H9 (cell line): ENCODE measurements around the gene ABCA12. TPM values are rescaled to one million over a fixed set of nuclear protein-coding genes. Genes with fewer than 3 reads are reported as not detected.

Source experiments
- DNase-seq: peaks from one replicate; pipeline ENCODE4 v3.0.0-alpha.2; 2017
- H2AFZ ChIP-seq: one replicate; pipeline ENCODE4 v1.6.1; 2013; ENCODE audit warnings: mild to moderate bottlenecking, low read length, control low read depth, moderate library complexity
- H2AK5ac ChIP-seq: 2 replicates; pipeline ENCODE4 v1.6.1; 2013; ENCODE audit warnings: low read length, control low read depth, mixed read lengths; ENCODE audit not compliant: insufficient read length
- H2BK120ac ChIP-seq: one replicate; pipeline ENCODE4 v1.6.1; 2013; ENCODE audit warnings: low read depth, mild to moderate bottlenecking, low read length, control low read depth, inconsistent platforms; ENCODE audit not compliant: poor library complexity, severe bottlenecking
- H2BK12ac ChIP-seq: 2 replicates; pipeline ENCODE4 v1.6.1; 2013; ENCODE audit warnings: low read length, control low read depth, mixed read lengths, low read depth; ENCODE audit not compliant: insufficient read length
- H2BK15ac ChIP-seq: 2 replicates; pipeline ENCODE4 v1.6.1; 2013; ENCODE audit warnings: low read depth, low read length, control low read depth
- H2BK20ac ChIP-seq: one replicate; pipeline ENCODE4 v1.6.1; 2013; ENCODE audit warnings: low read depth, mild to moderate bottlenecking, low read length, control low read depth, inconsistent platforms; ENCODE audit not compliant: poor library complexity, severe bottlenecking
- H2BK5ac ChIP-seq: 2 replicates; pipeline ENCODE4 v1.6.1; 2013; ENCODE audit warnings: low read length, control low read depth, mixed read lengths; ENCODE audit not compliant: insufficient read length
- H3K14ac ChIP-seq: 2 replicates; pipeline ENCODE4 v1.6.1; 2013; ENCODE audit warnings: low read length, control low read depth; ENCODE audit not compliant: insufficient read depth
- H3K18ac ChIP-seq: 2 replicates; pipeline ENCODE4 v1.6.1; 2013; ENCODE audit warnings: low read depth, mild to moderate bottlenecking, mixed read lengths, low read length, control low read depth; ENCODE audit not compliant: insufficient read length
- H3K23ac ChIP-seq: 2 replicates; pipeline ENCODE4 v1.6.1; 2013; ENCODE audit warnings: low read length, control low read depth, mixed read lengths, low read depth; ENCODE audit not compliant: insufficient read length
- H3K23me2 ChIP-seq: 2 replicates; pipeline ENCODE4 v1.6.1; 2013; ENCODE audit warnings: low read depth, mild to moderate bottlenecking, mixed read lengths, low read length, control low read depth; ENCODE audit not compliant: insufficient read length, poor library complexity, severe bottlenecking
- H3K27ac ChIP-seq: 2 replicates; pipeline ENCODE4 v1.5.1; 2013; ENCODE audit warnings: low read length, control low read depth, mixed read lengths, low read depth; ENCODE audit not compliant: insufficient read length
- H3K27me3 ChIP-seq: 2 replicates; pipeline ENCODE4 v1.6.1; 2013; ENCODE audit warnings: low read length, control low read depth, inconsistent platforms; ENCODE audit not compliant: insufficient read depth
- H3K4ac ChIP-seq: 2 replicates; pipeline ENCODE4 v1.6.1; 2013; ENCODE audit warnings: low read depth, mild to moderate bottlenecking, control low read depth, inconsistent platforms, low read length, moderate library complexity
- H3K4me1 ChIP-seq: 2 replicates; pipeline ENCODE4 v1.6.1; 2013; ENCODE audit warnings: low read length, control low read depth, inconsistent platforms; ENCODE audit not compliant: insufficient read depth
- H3K4me2 ChIP-seq: 2 replicates; pipeline ENCODE4 v1.6.1; 2013; ENCODE audit warnings: low read length, control low read depth, mixed read lengths; ENCODE audit not compliant: insufficient read length, insufficient read depth
- H3K56ac ChIP-seq: 2 replicates; pipeline ENCODE4 v1.6.1; 2013; ENCODE audit warnings: low read depth, mild to moderate bottlenecking, mixed read lengths, low read length, control low read depth; ENCODE audit not compliant: insufficient read length
- H3K79me1 ChIP-seq: 2 replicates; pipeline ENCODE4 v1.6.1; 2013; ENCODE audit warnings: low read depth, mild to moderate bottlenecking, moderate library complexity, low read length, control low read depth, inconsistent platforms; ENCODE audit not compliant: insufficient read depth, poor library complexity, severe bottlenecking
- H3K79me2 ChIP-seq: 2 replicates; pipeline ENCODE4 v1.6.1; 2013; ENCODE audit warnings: low read length, control low read depth, inconsistent platforms; ENCODE audit not compliant: insufficient read depth
- H3K9ac ChIP-seq: 2 replicates; pipeline ENCODE4 v1.6.1; 2013; ENCODE audit warnings: low read length, control low read depth, mixed read lengths; ENCODE audit not compliant: insufficient read length; ENCODE audit errors: extremely low read depth
- H3K9me3 ChIP-seq: one replicate; pipeline ENCODE4 v1.6.1; 2013; ENCODE audit warnings: low read depth, low read length, inconsistent platforms; ENCODE audit not compliant: control insufficient read depth
- H3T11ph ChIP-seq: one replicate; pipeline ENCODE4 v1.6.1; 2013; ENCODE audit warnings: mild to moderate bottlenecking, low read length, control low read depth, inconsistent platforms
- H4K20me1 ChIP-seq: one replicate; pipeline ENCODE4 v1.6.1; 2013; ENCODE audit not compliant: control insufficient read depth, insufficient read length, insufficient read depth
- H4K5ac ChIP-seq: 2 replicates; pipeline ENCODE4 v1.6.1; 2013; ENCODE audit warnings: low read depth, mild to moderate bottlenecking, mixed read lengths, low read length, control low read depth; ENCODE audit not compliant: insufficient read length
- H4K8ac ChIP-seq: replicated peaks from 2 replicates; pipeline ENCODE4 v1.6.1; 2013; ENCODE audit warnings: low read length, control low read depth, mixed read lengths, low read depth; ENCODE audit not compliant: insufficient read length
- H4K91ac ChIP-seq: 2 replicates; pipeline ENCODE4 v1.6.1; 2013; ENCODE audit warnings: low read depth, mild to moderate bottlenecking, moderate library complexity, mixed read lengths, low read length, control low read depth; ENCODE audit not compliant: insufficient read length
- H3K27ac Mint-ChIP-seq, 3 experiments: 2 replicates in 2 of 3; 3 replicates in 1 of 3; pipeline ENCODE4 v1.8.0; 2020 to 2021; ENCODE audit warnings: mixed read lengths in 3 of 3, mild to moderate bottlenecking in 1 of 3, moderate library complexity in 1 of 3
- H3K27me3 Mint-ChIP-seq: 2 replicates; pipeline ENCODE4 v1.8.0; 2021; ENCODE audit warnings: low read depth, mild to moderate bottlenecking, moderate library complexity, mixed read lengths
- H3K36me3 Mint-ChIP-seq, 3 experiments: 2 replicates in 2 of 3; 3 replicates in 1 of 3; pipeline ENCODE4 v1.8.0; 2020 to 2021; ENCODE audit warnings: low read depth in 3 of 3, mixed read lengths in 3 of 3; ENCODE audit not compliant: insufficient read depth in 1 of 3
- H3K4me1 Mint-ChIP-seq, 2 experiments: 2 replicates each; pipeline ENCODE4 v1.8.0; 2020; ENCODE audit warnings: mixed read lengths in 2 of 2
- H3K4me3 Mint-ChIP-seq, 2 experiments: 2 replicates in 1 of 2; 3 replicates in 1 of 2; pipeline ENCODE4 v1.8.0; 2020 to 2021; ENCODE audit warnings: mild to moderate bottlenecking in 2 of 2, mixed read lengths in 2 of 2, moderate library complexity in 1 of 2
- H3K9me3 Mint-ChIP-seq, 2 experiments: 2 replicates in 1 of 2; 3 replicates in 1 of 2; pipeline ENCODE4 v1.8.0; 2020; ENCODE audit warnings: mild to moderate bottlenecking in 2 of 2, mixed read lengths in 2 of 2, moderate library complexity in 1 of 2
- CTCF ChIP-seq: fragments of 200-600 bp; sonication (generic); conservative IDR thresholded peaks from 3 replicates; pipeline ENCODE4 v1.8.0; 2021; ENCODE audit warnings: antibody characterized with exemption, mild to moderate bottlenecking
- WGBS: extraction: QIAGEN DNeasy Blood & Tissue Kit; methylation state at CpG from one replicate; pipeline ENCODE4 v1.1.7; 2013; ENCODE audit warnings: missing lambda C conversion rate, low lambda C conversion rate, mixed read lengths; ENCODE audit not compliant: insufficient read length; ENCODE audit errors: extremely low coverage; 5-methylcytosine and 5-hydroxymethylcytosine counted together
- total RNA-seq: library from RNA; stranded (reverse); gene quantifications from 2 replicates; pipeline ENCODE4 v1.2.1, GENCODE V29; 2021

Gene ABCA12
- total RNA-seq, 1 experiment from 2014 or later = not detected

DNA sequence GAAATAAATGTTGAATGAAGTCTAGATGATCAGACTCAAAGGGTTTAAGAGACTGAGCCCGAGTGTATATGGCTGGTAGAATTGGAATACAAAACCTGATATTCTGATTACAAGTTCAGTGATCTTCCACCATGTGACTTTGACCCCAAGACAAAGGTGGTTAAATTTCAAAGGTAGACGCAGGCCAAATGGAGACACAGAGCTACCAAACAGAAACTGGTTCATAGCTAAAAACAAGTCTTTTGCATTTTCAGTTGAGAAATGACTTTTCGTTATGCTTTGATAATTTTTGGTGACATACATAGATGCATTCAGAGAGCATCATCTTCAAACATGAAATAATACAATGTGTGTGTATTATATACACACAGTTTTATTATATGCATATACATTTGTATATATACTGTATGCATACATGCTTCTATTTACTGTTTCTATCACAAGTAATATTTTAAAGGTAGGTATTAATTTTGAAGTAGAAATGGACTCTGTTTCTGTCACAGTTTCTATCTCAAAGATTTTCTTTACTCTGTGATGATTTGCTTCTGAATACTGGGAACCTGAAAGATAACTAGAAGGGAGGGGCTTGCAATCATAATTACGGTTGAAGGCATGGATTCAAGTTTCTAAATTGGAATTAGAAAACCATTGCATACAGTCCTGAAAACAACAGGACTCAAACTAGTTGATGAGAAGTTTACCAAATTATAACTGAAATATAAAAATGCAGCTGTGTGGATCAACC lies 142.3 kb downstream of the ABCA12 start:
- no peak overlapping the region for H3K4ac ChIP-seq
- Mint-ChIP-seq H3K4me1 (peaks cover 3 to 6% of the 10 kb centered on the region in 2 experiments; a peak in 1 of 4 replicates), H3K9me3 (no peaks in the 10 kb centered on the region), H3K27ac (no peak overlapping the region), H3K4me3 (no peak overlapping the region), H3K36me3 (no peaks in the 10 kb centered on the region), H3K27me3 (no peaks in the 10 kb centered on the region)
- DNase-seq = no peak
- no peak overlapping the region for H3K9ac ChIP-seq
- no peak overlapping the region for H4K8ac ChIP-seq
- H3K23me2 ChIP-seq = no peaks in the 10 kb centered on the region
- no peak overlapping the region for H2BK12ac ChIP-seq
- no peak overlapping the region for H3K4me2 ChIP-seq
- H2AFZ ChIP-seq = no peak overlapping the region
- no peak overlapping the region for H2BK15ac ChIP-seq
- no peak overlapping the region for H3K56ac ChIP-seq
- TF ChIP-seq CTCF = no peak
- no peak overlapping the region for H2BK20ac ChIP-seq
- H3K18ac ChIP-seq = no peak overlapping the region
- H2BK120ac ChIP-seq = no peak overlapping the region
- H3K79me1 ChIP-seq = no peaks in the 10 kb centered on the region
- H4K20me1 ChIP-seq = no peaks in the 10 kb centered on the region
- H3K14ac ChIP-seq = no peak overlapping the region
- H3K4me1 ChIP-seq = no peaks in the 10 kb centered on the region
- no peak overlapping the region for H4K5ac ChIP-seq
- H3K9me3 ChIP-seq = no peaks in the 10 kb centered on the region
- H3T11ph ChIP-seq = no peak overlapping the region
- no peak overlapping the region for H3K23ac ChIP-seq
- H2BK5ac ChIP-seq = no peak overlapping the region
- no CpG with 5 or more reads among the region's 4 CpGs for WGBS
- no peak overlapping the region for H2AK5ac ChIP-seq
- H3K27me3 ChIP-seq = no peaks in the 10 kb centered on the region
- H3K79me2 ChIP-seq = no peaks in the 10 kb centered on the region
- H4K91ac ChIP-seq = no peak overlapping the region
- H3K27ac ChIP-seq = no peak overlapping the region
